ENCODE measurements around the gene ACOT9.
"Not testable (repeated sequence)": the region's sequence is repeated elsewhere in the genome, so short reads cannot be mapped to it uniquely, and the experiment has no call there.

Gene ACOT9

DNA sequence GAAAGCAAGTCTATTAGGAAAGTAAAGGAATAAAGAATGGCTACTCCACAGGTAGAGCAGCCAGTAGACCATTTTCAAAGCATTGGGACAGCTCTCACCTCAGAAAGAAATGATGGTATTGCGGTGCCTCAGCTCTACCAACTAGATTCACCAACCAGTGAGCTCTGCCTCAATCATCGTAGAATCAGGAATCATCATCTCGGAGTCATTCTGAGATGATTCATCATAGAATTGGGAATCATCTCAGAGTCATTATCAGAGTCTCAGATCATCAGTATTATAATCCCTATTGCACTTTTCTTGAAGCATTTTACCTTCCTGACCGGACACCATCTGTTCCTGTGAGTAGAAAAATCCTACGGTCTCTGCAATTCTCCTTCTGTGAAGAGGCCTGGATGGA is 22.4 kb upstream of the ACOT9 start:
- FAIRE-seq, result no peak

DNA sequence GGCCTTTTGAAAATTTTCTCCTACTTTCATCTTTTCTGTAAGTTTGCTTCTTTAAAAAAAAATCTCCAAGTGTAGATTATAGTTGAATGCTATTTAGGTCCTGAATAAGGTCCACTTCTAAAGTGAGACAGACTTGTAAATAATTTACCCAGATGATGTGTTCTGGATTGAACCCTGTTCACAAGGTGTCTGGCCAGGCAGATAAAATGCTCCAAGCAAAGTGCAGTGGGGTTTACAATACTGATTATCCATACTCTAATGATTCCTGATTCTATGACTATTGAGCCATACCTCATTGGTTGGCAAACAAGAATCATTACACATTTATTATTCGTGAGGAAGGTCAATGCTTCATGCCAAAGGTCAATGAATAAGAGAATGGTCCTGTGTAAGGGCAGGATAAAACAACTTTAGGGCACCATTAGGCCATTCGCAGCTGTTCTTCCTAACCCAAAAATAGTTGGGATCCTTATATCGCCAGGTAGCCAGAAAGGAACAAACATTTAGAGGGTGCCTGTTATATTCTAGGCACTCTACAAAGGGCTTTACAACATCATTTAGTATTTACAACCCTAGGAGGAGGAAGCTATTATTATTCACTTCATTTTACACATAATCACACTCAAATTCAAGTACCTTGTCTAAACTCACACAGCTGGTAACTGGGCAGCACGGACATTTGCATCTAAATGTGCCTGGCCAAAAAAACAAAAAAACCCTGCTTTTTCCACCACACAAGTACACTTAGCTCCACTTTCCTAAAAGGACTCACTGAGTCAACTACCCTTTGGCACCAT is 21.3 kb upstream of the ACOT9 start:
- FAIRE-seq, result no peak

DNA sequence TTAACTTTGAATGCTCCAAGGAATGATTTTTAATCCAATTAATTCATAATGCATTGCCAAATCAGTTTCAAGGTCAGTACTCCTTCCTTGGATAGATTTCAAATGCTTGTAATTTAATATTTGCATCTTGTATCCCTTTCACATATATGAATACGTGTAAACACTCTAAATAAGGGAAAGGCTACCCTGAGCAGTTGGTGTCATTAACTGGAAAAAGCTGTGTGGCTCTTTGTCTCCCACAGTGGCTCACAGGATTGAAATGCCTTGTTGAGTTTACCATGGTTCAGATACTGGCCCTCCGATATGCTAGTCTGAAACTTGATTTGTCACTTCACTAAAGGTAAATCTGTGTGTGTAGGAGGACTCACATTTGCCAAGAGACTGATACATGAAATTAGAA is 16.7 kb upstream of the ACOT9 start:
- no peak for FAIRE-seq

DNA sequence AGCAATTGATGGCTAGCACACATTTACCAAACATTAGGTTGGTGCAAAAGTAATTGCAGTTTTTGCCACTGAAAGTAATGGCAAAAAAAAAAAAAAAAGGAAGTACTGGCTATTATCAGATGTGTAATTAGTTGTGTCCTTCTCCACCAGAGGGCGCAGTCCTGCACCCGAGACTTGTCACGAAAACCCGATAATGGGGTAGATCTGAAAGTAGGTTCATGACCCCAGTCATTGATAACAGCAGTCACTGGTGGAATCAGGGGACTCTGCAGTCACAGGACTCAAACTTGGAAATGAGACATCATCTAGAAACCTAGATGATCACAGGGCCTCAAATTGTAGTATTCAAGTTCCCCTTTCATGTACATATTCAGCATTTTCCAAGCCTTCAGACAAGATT is 13.1 kb upstream of the ACOT9 start:
- FAIRE-seq, result no peak

DNA sequence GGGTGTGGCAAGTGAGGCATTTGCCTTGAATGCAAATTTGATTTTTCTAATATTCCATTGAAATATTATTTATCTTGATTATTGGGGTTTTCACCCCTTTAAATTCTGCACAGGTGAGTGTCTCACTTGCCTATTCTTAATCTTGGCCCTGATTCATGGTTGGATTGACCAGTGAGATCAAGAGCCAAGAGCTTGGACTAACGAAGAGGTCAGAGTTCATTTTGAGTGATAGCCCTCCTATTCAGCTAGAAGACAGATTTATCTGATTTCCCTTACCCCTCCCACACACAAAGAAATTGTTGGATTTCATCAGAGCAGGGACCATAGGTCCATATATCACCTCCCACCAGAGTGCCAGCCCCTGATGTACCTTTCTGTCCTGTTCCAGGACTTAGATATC is 11.6 kb upstream of the ACOT9 start:
- FAIRE-seq, result no peak

DNA sequence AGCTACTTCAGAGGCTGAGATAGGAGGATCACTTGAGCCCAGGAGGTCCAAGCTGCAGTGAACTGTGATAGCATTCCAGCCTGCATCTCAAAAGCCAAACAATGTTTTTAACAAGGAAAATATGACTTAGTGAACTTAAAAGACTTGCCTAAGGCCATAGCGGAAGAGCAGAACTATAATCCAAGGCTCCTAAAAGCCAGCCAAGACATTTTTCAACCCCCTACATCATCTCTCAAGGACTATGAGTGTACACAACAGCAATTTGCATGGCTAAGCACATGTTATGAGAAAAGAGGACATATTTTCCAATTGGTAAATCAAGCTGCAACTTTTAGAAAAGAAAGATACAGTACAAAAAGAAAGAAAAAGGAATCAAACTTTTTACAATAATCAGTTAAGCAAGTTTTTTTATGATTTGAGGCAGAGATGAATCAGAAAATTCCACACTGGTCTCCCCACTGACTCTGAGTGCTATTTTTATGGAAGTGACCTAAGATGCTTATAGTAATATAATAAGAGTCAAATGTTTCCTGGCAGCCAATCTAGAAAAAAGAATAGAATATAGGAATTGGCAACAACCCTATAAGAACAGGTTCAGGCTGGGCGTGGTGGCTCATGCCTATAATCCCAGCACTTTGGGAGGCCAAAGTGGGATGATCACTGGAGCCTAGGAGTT is 9.8 kb upstream of the ACOT9 start:
- no peak for FAIRE-seq

DNA sequence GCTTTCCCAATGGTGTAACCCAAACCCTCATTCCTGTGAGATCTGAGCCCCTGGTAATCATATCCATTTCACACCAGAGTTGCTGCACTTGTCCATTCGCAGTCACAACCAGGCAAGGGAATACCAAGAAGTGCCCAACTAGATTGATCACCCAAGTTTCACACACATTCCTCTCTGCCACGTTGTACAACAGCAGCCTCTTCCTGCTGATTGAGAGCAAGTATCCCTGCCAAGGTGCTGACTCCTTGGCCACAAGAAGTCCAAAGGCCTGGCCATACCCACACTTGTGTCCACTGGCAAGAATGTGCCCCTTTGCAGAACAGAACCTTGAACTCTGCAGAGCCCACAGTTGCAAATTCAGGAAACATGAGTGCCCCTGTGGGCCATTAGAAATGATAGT is 6.5 kb upstream of the ACOT9 start:
- FAIRE-seq, result no peak

DNA sequence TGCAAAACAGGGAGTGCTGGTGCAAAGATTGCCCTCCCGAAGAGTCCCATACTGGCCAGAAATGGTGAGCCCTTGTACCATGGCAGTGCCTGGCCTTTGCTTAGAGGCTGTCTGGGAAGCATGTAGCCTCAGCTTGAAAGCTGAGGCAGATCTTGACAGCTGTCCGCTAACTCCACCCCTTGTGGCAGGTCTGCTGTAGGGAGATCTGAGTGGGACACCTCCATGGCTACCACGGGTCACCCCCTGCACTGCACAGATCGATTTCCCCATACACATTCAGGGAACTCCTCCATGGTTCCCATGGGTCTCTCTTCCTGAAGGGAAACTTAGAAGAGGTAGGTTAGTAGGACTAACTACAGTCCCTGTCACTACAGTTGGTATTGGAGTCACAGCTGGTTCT is 6.1 kb upstream of the ACOT9 start:
- FAIRE-seq, result no peak

DNA sequence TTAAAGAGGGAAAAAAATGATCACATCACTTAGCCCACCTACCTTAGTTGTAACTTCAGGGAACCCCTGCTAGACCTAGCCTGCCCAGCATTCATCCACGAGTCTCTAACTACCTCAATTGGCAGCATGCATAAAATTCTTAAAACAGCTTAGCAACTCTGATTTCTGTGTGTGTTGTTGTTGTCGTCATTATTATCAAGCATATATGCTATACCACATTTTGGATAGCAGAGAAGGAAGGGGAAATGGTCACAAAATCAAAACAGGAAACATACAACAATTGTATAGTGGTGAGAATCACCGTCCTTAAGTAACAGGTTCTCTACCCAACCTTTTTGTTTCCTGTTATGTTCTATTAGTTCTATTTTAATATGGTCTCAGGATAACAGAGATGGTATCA is 2.7 kb upstream of the ACOT9 start:
- FAIRE-seq, result no peak

DNA sequence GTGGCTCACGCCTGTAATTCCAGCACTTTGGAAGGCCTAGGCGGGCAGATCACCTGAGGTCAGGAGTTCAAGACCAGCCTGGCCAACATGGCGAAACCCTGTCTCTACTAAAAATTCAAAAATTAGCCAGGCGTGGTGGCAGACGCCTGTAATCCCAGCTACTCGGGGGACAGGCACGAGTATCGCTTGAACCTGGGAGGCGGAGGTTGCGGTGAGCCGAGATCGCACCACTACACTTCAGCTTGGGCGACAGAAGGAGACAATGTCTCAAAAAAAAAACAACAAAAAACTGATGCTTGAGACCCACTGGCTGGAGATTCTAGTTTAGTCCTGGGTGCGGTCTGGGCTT is 521 bp upstream of the ACOT9 start:
- not testable (repeated sequence) for FAIRE-seq

DNA sequence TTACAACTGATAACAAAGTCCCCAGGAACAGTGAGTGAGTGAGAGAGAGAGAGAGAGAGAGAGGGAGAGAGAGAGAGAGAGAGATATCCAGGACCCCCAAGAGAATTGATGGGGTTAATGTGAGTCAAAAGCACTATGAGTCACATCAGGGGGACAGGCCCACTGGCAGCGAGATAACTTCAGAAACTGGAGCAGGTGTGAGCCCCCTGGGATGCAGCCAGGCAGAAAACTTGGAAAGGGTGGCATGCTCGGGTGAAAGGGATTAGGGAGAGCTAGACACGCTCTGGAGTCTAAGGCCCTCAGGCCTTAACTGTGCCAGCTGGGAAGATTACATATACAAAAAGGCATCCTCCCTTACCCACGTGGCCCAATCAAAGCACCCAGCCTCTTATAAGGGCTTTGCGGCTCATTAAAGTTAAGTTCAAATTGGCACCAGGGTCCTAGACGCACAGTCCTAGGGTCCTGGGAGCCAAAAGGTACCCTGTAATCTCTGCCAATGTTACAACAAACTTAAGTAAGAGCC is 841 bp downstream of the ACOT9 start:
- no peak for FAIRE-seq

DNA sequence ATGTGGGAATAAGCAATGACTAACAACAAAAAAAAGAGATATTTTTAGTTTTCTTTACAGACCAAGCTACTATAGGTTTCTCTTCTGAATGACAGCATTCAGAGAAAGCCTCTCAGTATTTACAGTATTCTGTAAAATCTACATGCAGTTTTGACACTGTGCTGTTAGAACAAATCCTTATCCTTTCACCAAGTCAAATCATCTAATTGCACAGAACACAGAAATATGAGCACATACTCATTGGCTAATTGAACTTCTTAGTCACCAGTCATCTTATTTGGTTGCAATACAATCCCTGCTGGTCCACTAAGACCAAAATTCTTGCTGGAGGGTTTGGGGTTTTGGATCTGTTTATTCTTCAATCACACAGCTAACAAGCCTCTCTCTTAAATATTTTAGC is 5.7 kb downstream of the ACOT9 start:
- FAIRE-seq, result no peak

DNA sequence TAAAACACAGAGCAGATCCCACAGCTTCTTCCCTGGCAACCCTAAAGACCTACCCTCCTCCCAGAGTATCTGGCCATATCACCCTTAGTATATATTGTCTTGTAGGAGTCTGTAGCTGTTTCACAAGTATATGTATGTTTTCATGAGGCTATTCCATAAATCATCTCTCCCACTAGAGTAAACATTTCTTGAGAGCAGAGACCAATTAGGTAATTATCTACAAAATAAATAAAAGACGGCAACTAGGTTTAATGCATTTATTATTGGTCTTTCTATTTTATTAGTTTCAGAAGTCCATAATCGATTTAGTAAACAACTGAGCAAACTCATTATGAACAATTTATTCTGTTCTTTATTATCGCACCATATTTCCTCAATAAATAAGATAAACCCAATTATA is 7.0 kb downstream of the ACOT9 start:
- no peak for FAIRE-seq

DNA sequence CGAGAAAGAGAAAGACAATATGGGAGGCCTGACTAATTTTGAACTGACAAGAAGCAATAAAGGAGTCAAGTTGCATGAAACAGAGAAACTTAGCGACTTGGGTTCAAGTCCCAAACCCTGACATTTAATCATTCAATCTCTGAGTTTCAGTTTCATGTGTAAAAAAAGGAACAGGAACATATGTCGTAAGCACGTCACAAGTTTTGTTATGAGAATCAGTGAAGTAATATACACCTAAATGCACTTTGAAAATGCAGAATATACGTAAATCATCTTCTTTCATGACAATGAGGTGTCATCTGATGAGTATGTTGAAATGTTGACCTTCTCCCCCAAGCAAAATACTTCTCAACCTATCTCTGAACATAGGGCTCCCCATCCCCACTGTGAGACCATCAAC is 10.4 kb downstream of the ACOT9 start:
- no peak for FAIRE-seq

DNA sequence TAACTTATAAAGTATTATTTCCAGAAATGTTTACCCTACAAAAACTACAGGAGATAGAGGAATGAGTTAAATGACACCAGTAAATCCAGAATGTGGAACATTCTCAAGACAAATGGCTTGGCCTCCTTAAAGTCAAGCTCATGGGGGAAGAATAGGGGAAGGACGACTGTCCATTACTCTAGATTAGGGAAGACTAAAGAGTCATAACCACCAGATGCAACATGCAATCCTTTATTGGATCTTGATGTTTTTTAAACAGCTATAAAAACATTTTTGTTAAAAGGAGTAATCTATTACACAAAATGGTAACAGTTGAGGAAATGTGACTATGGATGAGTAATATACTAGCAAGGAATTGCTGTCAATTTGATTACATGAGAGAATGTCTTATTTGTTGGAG is 11.1 kb downstream of the ACOT9 start:
- no peak for FAIRE-seq

DNA sequence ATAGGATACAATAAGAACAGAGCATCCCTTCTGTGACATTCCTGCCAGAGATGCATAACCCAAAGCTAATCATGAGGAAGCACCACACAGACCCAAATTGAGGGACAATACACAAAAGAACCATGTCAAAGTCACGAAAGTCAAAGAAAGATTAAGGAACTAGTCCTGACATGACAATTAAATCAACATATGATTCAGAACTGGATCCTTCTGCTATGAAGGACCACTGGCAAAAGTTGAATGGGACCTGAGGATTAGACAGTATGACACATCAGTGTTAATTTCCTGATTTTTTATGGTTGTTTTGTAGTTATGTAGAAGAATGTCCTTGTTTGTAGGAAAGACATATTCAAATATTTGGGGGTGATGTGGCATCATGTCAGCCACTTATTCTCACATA is 13.9 kb downstream of the ACOT9 start:
- no peak for FAIRE-seq

DNA sequence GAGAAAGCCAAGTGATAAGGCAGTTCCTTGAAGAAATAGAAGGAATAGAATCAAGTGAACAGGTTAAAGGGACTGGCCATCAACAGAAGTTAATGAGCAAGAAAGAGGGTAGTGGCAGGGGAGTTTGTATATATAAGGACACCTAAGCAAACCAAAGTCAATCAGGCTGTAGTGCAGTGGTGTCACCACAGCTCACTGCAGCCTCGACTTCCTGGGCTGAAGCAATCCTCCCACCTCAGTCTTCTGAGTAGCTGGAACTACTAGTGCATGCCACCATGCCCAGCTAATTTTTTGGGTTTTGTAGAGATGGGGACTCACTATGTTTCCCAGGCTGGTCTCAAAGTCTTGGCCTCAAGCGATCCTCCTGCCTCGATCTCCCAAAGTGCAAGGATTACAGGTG is 15.9 kb downstream of the ACOT9 start:
- no peak for FAIRE-seq

DNA sequence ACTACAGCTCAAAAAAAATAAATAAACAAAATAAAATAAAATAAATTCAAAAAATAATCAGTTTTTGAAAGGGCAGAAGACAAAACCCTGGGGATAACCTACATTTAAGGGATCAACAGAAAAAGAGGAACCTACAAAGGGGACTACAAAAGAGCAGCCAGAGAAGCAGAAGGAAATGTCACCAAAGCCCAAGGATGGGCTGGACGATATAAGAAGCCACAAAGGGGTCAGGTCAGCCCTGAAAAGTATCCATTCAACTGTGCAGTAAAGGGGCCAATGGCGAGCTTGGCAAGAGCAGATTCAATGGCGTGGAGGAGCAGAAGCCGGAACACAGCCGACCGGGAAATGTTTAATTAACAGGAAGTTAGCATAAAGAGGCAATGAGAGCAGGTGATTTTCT is 16.9 kb downstream of the ACOT9 start:
- FAIRE-seq, result no peak

DNA sequence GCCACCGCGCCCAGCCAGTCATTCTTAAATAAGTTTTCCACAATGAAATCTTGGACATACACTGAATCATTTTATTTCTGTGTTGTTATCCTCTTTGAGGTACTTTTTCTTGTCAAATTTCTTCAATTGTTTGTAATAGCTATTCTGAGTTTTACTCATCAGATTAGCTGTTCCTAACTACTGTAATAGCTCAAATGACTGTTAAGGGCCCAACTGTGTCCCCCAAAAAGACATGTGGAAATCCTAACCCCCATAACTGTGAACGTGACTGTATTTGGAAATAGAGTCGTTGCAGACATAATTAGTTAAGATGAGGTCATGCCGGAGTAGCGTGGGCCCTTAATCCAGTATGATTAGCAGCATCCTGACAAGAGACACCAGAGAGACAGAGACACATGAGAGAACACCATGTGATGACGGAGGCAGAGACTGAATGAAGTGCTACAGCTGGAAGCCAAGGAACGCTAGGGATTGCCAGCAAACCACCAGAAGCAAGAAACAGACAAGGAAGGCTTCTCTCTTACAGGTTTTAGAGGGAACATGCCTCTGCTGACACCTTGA is 22.9 kb downstream of the ACOT9 start:
- no peak for FAIRE-seq

DNA sequence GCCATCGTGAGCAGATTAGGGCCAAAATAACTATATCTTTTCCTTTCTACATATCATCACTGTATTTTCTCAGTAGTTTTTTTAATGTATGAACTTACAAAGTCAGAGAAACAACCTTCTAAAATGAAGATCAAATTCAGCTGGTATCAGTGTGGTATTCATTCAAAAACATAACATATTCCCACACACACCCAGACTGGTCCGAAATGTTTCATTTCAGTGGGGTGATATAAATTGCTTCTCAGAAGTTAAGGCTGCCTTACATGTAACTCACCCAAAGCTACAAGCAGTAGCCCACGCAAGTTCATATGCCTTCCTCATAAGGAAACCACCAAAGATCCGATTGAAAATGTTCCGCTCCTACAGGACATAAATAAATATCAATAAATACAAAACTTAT is 37.8 kb downstream of the ACOT9 start:
- FAIRE-seq, result no peak

DNA sequence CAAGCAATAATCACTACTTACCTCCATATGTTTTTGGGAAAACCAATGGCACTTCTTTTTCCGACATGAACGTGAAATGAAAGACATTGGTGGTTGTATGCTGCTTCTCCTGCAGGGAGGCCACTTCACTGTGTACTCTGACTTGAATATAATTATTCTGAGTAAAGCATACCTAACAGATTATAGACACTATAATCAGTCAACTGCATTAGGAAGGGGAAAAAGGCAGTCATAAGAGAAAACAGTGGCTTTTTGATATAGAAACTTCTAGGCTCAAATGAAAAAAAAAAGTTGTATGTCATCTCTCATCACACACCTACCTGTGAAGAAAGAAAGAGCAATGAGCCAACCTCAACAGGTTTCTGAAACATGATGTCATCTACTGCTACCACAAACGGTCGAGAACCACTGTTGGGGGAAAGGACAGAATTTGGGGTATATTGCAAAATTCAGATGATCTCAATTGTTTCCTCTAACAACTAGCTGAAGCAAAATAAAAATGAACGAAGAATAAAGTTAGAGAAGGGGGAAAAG is 38.3 kb downstream of the ACOT9 start:
- FAIRE-seq, result no peak

DNA sequence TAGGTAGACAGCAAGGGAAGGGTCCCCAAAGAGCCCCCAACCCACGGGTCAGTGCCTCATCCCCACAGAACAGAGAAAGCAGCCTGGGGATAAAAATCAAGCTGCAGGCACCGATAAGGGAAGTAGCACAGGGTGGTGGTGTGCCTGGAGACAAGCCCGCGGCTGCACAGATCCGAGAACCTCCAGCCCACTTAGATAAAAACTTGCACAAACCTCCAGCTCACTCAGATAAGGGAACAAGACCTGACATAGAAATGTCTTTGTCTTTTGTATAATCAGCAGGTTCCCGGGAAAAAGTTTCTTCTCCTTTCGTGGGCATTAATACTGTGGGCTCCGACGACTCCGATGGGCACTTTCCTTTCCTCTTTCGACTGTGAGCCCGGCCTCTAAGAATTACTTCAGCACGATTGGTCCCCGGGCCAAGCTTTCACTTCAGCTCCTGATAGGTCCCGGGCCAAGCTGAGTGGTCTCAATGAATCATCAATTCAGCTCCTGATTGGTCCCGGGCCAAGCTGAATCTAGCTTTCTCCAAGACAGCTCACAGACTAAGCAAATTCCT is 43.4 kb downstream of the ACOT9 start:
- FAIRE-seq, result no peak

DNA sequence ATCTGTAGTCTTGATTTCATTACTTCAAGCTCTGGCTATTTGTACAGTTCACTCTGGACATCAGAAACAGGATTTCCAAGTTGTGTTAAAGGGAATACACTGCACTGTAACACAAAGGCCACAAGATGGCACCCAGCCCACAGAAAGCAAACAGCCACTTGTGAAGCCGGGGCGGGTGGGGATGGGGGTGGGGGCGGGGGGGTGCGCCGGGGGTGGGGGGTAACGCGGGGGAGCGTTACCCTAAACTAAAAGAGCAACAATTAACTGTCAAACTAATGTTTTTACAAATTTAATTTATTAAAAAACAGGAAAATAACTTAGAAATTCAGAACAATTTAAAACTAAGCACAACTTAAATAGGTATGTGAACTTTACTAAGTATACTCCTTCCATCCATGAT is 48.5 kb downstream of the ACOT9 start:
- FAIRE-seq, result no peak

DNA sequence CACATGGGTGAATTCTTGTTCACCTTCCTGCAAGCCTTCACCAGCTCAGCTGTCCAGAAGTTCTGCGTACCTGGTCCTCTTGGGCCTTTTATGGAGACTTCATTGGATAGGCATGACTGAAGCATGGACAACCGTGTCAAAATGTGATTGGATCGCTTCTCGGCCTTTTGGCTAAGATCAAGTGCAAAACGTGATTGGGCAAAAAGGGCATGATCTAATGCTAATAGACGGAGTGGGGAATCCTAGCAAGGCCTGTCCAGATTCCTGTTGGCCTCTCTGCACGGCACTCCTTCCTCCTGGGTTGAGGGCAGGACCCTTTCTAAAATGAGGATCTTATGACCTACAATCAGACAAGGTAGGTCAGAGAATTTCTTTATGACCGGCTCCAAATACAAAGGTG is 50.9 kb downstream of the ACOT9 start:
- FAIRE-seq, result no peak

Data from endometrium (tissue), 2 donors.